ENCODE data around the gene CCDC73.

Gene CCDC73

GRCh38 chr11:32583459-32584271 is 210.8 kb downstream of the CCDC73 start, which contains the start of gene EIF3M:
Gene EIF3M (plus strand): TSS chr11:32583831. CDS start chr11:32583888, 57 bp downstream.
- DNase-seq, result peak; percentile 88

- DNase-seq, result no peak
Observed at GRCh38 chr11:32581556-32581955, 212.9 kb downstream of the CCDC73 start.

- DNase-seq, result no peak
Observed at GRCh38 chr11:32580967-32581366, 213.5 kb downstream of the CCDC73 start.

GRCh38 chr11:32576456-32576855 is 218.0 kb downstream of the CCDC73 start:
- no peak for DNase-seq

- DNase-seq, result no peak
Observed at GRCh38 chr11:32575070-32575469, 219.4 kb downstream of the CCDC73 start.

GRCh38 chr11:32574421-32574820 is 220.0 kb downstream of the CCDC73 start:
- no peak for DNase-seq

- no peak for DNase-seq
Observed at GRCh38 chr11:32573228-32573627, 221.2 kb downstream of the CCDC73 start.

GRCh38 chr11:32571039-32571438 is 223.4 kb downstream of the CCDC73 start:
- DNase-seq, result no peak

- DNase-seq, result no peak
Observed at GRCh38 chr11:32569313-32569881, 225.1 kb downstream of the CCDC73 start.

- no peak for DNase-seq
Observed at GRCh38 chr11:32567154-32567553, 227.3 kb downstream of the CCDC73 start.

GRCh38 chr11:32566517-32566916 is 227.9 kb downstream of the CCDC73 start:
- no peak for DNase-seq

GRCh38 chr11:32563600-32563959 is 230.9 kb downstream of the CCDC73 start:
- DNase-seq, result no peak

- no peak for DNase-seq
Observed at GRCh38 chr11:32562839-32563599, 231.4 kb downstream of the CCDC73 start.

GRCh38 chr11:32561835-32562234 is 232.6 kb downstream of the CCDC73 start:
- DNase-seq, result no peak

GRCh38 chr11:32555895-32556294 is 238.6 kb downstream of the CCDC73 start:
- DNase-seq, result no peak

- no peak for DNase-seq
Observed at GRCh38 chr11:32555091-32555490, 239.4 kb downstream of the CCDC73 start.
